ENCODE measurements around the gene PRSS12.
"Not testable (repeated sequence)": the region's sequence is repeated elsewhere in the genome, so short reads cannot be mapped to it uniquely, and the experiment has no call there.

PRSS12 gene

GRCh38 chr4:118278473-118279274, 74.1 kb downstream of the PRSS12 start:
- peak; percentile 74 for DNase-seq (ENCODE audit: low read depth)

GRCh38 chr4:118277243-118277642, 75.6 kb downstream of the PRSS12 start:
- no peak for DNase-seq (ENCODE audit: low read depth)

- no peak for DNase-seq (ENCODE audit: low read depth)
These were observed 76.2 kb downstream of the PRSS12 start for GRCh38 chr4:118276580-118276979.

GRCh38 chr4:118273642-118274041, 79.2 kb downstream of the PRSS12 start:
- DNase-seq (ENCODE audit: low read depth) = no peak

GRCh38 chr4:118271788-118272187, 81.0 kb downstream of the PRSS12 start:
- no peak for DNase-seq (ENCODE audit: low read depth)

GRCh38 chr4:118270492-118270891, 82.3 kb downstream of the PRSS12 start:
- DNase-seq (ENCODE audit: low read depth) = no peak

- DNase-seq (ENCODE audit: low read depth) = no peak
These were observed 84.0 kb downstream of the PRSS12 start for GRCh38 chr4:118268780-118269179.

- not testable (repeated sequence) for DNase-seq (ENCODE audit: low read depth)
These were observed 86.7 kb downstream of the PRSS12 start for GRCh38 chr4:118266145-118266496.

- DNase-seq (ENCODE audit: low read depth) = no peak
These were observed 87.3 kb downstream of the PRSS12 start for GRCh38 chr4:118265312-118266144.

GRCh38 chr4:118264096-118264495, 88.7 kb downstream of the PRSS12 start:
- no peak for DNase-seq (ENCODE audit: low read depth)

GRCh38 chr4:118260309-118260708, 92.5 kb downstream of the PRSS12 start:
- DNase-seq (ENCODE audit: low read depth) = no peak

- DNase-seq (ENCODE audit: low read depth) = no peak
These were observed 93.7 kb downstream of the PRSS12 start for GRCh38 chr4:118259111-118259510.

- DNase-seq (ENCODE audit: low read depth) = no peak
These were observed 98.4 kb downstream of the PRSS12 start for GRCh38 chr4:118254368-118254767.

GRCh38 chr4:118249890-118250289, 102.9 kb downstream of the PRSS12 start:
- no peak for DNase-seq (ENCODE audit: low read depth)

- no peak for DNase-seq (ENCODE audit: low read depth)
These were observed 115.3 kb downstream of the PRSS12 start for GRCh38 chr4:118237531-118237930.

- DNase-seq (ENCODE audit: low read depth) = no peak
These were observed 117.2 kb downstream of the PRSS12 start for GRCh38 chr4:118235566-118236120.

Data from stromal cell of bone marrow (primary cell).